Smooth muscle cell (in vitro differentiated cells): ENCODE data around the gene PRKACA. TPM values are rescaled to one million over a fixed set of nuclear protein-coding genes. Genes with fewer than 3 reads are reported as not detected.

Source experiments
- DNase-seq: peaks from one replicate; lab custom pipeline; 2025; ENCODE audit not compliant: unreplicated experiment; lab: John Stamatoyannopoulos, UW
- H2AFZ ChIP-seq: fragments of 200-600 bp; sonication (generic); 2 replicates; pipeline ENCODE4 v1.6.0; 2016; ENCODE audit warnings: antibody characterized with exemption, low read depth, mild to moderate bottlenecking
- H3F3A ChIP-seq: fragments of 200-600 bp; sonication (generic); 2 replicates; pipeline ENCODE4 v1.6.0; 2017; ENCODE audit warnings: antibody characterized with exemption, low read depth
- H3K27ac ChIP-seq: fragments of 200-600 bp; sonication (generic); 2 replicates; pipeline ENCODE4 v1.5.1; 2016; ENCODE audit warnings: low read depth, mild to moderate bottlenecking
- H3K27me3 ChIP-seq: fragments of 200-600 bp; sonication (generic); 2 replicates; pipeline ENCODE4 v1.6.1; 2016; ENCODE audit warnings: low read depth, mild to moderate bottlenecking
- H3K36me3 ChIP-seq: fragments of 200-600 bp; sonication (generic); 2 replicates; pipeline ENCODE4 v1.5.1; 2016; ENCODE audit warnings: low read depth
- H3K4me1 ChIP-seq: fragments of 200-600 bp; sonication (generic); 2 replicates; pipeline ENCODE4 v1.5.1; 2016; ENCODE audit warnings: low read depth
- H3K4me2 ChIP-seq: fragments of 200-600 bp; sonication (generic); 2 replicates; pipeline ENCODE4 v1.6.0; 2016; ENCODE audit warnings: mild to moderate bottlenecking
- H3K4me3 ChIP-seq: fragments of 200-600 bp; sonication (generic); 2 replicates; pipeline ENCODE4 v1.5.1; 2016; ENCODE audit warnings: mild to moderate bottlenecking
- H3K79me2 ChIP-seq: fragments of 200-600 bp; sonication (generic); 2 replicates; pipeline ENCODE4 v1.6.0; 2016; ENCODE audit warnings: low read depth, mild to moderate bottlenecking
- H3K9ac ChIP-seq: fragments of 200-600 bp; sonication (generic); 2 replicates; pipeline ENCODE4 v1.6.0; 2016; ENCODE audit warnings: low read depth
- H3K9me3 ChIP-seq: fragments of 200-600 bp; sonication (generic); replicated peaks from 2 replicates; pipeline ENCODE4 v1.5.1; 2016; ENCODE audit warnings: low read depth
- H4K20me1 ChIP-seq: fragments of 200-600 bp; sonication (generic); 2 replicates; pipeline ENCODE4 v1.6.0; 2016; ENCODE audit warnings: low read depth
- WGBS: methylation state at CpG from one replicate; pipeline ENCODE4 v1.1.7; 2016; ENCODE audit warnings: low lambda C conversion rate; 5-methylcytosine and 5-hydroxymethylcytosine counted together
- polyA plus RNA-seq: library from polyadenylated mRNA; unstranded; fragments of >200 nt; fragmentation: Nextera tagmentation; extraction: Ambion mirVana; gene quantifications from 2 replicates; pipeline ENCODE4 v1.2.1, GENCODE V29; 2016
- total RNA-seq: library from RNA; depleted of rRNA; stranded (reverse); fragments of >200 nt; gene quantifications from 2 replicates; pipeline ENCODE4 v1.2.3, GENCODE V29; 2014
- TF ChIP-seq, protein P1 (sequence below): fragments of 200-600 bp; sonication (generic); IDR thresholded peaks from 2 replicates; pipeline ENCODE4 v1.5.1; 2017; ENCODE audit warnings: borderline replicate concordance, mild to moderate bottlenecking, antibody characterized with exemption; ENCODE audit not compliant: insufficient read depth, poor library complexity, severe bottlenecking

Gene PRKACA
- total and polyA plus RNA-seq, 2 experiments from 2014 or later = 11.1 to 30.3 TPM

DNA sequence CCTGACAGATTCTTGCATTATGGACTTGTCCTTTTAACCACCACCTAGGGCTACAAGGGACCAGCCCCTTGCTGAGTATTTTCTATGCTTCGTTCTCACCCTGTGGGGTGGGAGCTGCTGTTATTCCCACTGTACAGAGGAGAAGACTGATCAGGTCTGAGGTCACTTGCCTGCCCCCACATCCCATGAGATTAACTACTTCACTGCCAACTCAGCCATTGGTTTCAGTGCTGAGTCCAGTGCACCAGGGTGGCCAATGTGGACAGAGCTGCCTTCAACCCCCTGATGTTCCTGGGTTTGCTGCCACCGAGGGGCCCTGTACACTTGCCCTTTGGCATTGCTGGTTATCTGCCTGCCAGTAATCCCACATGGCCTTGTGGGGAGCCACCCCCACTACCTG is 6.9 kb downstream of the PRKACA start:
- H3F3A ChIP-seq = no peaks in the 10 kb centered on the region
- no peak overlapping the region for H3K4me2 ChIP-seq
- H3K9ac ChIP-seq = no peak overlapping the region
- no peak overlapping the region for H3K4me3 ChIP-seq
- no peaks in the 10 kb centered on the region for H3K36me3 ChIP-seq
- no peak for DNase-seq
- no peaks in the 10 kb centered on the region for H3K27me3 ChIP-seq
- TF ChIP-seq, protein P1, sequence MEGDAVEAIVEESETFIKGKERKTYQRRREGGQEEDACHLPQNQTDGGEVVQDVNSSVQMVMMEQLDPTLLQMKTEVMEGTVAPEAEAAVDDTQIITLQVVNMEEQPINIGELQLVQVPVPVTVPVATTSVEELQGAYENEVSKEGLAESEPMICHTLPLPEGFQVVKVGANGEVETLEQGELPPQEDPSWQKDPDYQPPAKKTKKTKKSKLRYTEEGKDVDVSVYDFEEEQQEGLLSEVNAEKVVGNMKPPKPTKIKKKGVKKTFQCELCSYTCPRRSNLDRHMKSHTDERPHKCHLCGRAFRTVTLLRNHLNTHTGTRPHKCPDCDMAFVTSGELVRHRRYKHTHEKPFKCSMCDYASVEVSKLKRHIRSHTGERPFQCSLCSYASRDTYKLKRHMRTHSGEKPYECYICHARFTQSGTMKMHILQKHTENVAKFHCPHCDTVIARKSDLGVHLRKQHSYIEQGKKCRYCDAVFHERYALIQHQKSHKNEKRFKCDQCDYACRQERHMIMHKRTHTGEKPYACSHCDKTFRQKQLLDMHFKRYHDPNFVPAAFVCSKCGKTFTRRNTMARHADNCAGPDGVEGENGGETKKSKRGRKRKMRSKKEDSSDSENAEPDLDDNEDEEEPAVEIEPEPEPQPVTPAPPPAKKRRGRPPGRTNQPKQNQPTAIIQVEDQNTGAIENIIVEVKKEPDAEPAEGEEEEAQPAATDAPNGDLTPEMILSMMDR = no peak
- H3K79me2 ChIP-seq = peaks cover 31% of the 10 kb centered on the region
- peaks cover 47% of the 10 kb centered on the region for H4K20me1 ChIP-seq
- WGBS = 95% methylated on average over 2 of the region's 2 CpGs
- H3K4me1 ChIP-seq = peaks cover 11% of the 10 kb centered on the region
- no peak overlapping the region for H3K27ac ChIP-seq
- H2AFZ ChIP-seq = no peak overlapping the region
- no peaks in the 10 kb centered on the region for H3K9me3 ChIP-seq

DNA sequence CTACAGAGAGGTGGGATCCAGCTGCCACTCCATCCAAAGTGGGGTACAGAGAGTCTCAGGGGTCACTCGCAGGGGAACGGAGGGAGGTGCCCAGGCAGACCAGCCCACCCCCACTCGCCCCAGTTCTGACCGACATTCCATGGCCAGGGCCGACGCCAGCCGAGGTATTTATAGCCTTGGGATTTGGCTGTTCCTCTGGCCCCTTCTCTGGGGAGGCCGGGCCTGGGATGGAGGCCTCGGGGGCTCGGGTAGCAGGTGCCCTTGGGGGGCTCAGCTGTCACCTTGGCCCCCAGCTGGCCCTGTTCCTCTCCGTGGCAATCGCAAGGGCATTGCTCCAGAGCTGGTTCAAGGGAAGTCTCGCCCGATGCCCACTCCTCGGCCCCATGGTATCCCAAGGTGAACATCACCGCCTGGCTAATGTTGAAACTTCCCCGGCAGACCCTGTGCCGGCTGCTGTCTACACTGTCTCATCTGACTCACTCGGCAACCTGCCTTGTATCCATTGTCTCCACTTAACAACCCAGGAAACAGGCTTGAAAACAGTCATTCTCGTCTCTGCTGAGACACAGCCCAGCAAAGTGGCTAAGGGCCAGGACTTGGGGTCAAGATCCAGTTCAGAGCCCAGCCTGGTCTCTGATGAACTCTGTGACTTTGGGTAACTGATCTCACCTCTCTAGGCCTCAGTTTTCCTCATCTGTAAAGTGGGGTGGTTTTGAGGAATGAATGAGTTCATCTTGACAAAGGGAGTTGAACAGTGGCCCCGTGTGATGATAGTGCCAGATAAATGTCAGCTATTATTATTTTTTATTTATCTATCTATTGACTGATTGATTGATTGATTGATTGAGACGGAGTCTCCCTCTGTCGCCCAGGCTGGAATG is 9.7 kb downstream of the PRKACA start:
- DNase-seq = no peak
- TF ChIP-seq, protein P1 = no peak
- Histone ChIP-seq H2AFZ (no peak overlapping the region), H4K20me1 (peaks cover 24% of the 10 kb centered on the region), H3K4me1 (peaks cover 5% of the 10 kb centered on the region), H3F3A (no peaks in the 10 kb centered on the region), H3K4me3 (no peak overlapping the region), H3K36me3 (no peaks in the 10 kb centered on the region), H3K9me3 (no peaks in the 10 kb centered on the region), H3K9ac (no peak overlapping the region), H3K79me2 (peaks cover 4% of the 10 kb centered on the region), H3K27me3 (no peaks in the 10 kb centered on the region), H3K4me2 (no peak overlapping the region), H3K27ac (no peak overlapping the region)
- 91% methylated on average over 23 of the region's 23 CpGs for WGBS

DNA sequence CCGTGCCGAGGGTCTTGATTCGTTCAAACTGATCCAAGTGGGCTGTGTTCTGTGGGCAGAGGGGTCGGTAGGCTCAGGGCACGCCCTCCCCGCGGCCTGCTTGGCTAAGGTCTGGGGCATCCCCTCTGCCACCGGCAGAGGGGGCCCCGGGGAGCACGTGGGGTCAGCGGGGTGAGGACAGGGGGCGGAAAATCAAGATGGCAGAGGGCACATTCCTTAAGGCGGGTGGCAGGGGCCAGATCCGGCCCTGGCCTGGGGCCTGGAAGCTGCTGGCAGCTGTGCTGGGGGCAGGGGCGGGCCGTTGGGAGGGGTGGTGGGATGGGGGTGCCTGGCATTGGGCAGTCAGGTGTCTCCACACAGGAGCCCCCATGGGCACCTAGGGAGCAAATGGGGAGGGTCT is 10.7 kb downstream of the PRKACA start:
- H2AFZ ChIP-seq = no peak overlapping the region
- TF ChIP-seq, protein P1 = no peak
- no peak overlapping the region for H3K4me3 ChIP-seq
- no peak for DNase-seq
- no peaks in the 10 kb centered on the region for H3K27me3 ChIP-seq
- peaks cover 18% of the 10 kb centered on the region for H4K20me1 ChIP-seq
- H3K36me3 ChIP-seq = no peaks in the 10 kb centered on the region
- no peak overlapping the region for H3K9ac ChIP-seq
- H3K79me2 ChIP-seq = peaks cover 3% of the 10 kb centered on the region
- 99% methylated on average over 12 of the region's 16 CpGs for WGBS
- no peaks in the 10 kb centered on the region for H3K9me3 ChIP-seq
- H3K4me1 ChIP-seq = no peaks in the 10 kb centered on the region
- no peak overlapping the region for H3K4me2 ChIP-seq
- no peaks in the 10 kb centered on the region for H3F3A ChIP-seq
- no peak overlapping the region for H3K27ac ChIP-seq
